ENCODE data around the gene POU6F2.
A peak's percentile ranks its signal among the peaks of the same experiment; 100 is the strongest.

Gene POU6F2

GRCh38 chr7:39073432-39073831, 95.7 kb downstream of the POU6F2 start:
- peak; percentile 32 for DNase-seq

GRCh38 chr7:39075210-39075609, 97.5 kb downstream of the POU6F2 start:
- no peak for DNase-seq

GRCh38 chr7:39083781-39084180, 106.1 kb downstream of the POU6F2 start:
- DNase-seq: no peak

GRCh38 chr7:39084349-39084748, 106.6 kb downstream of the POU6F2 start:
- peak; percentile 19 for DNase-seq

GRCh38 chr7:39085189-39085588, 107.5 kb downstream of the POU6F2 start:
- no peak for DNase-seq

GRCh38 chr7:39085590-39086049, 107.9 kb downstream of the POU6F2 start:
- peak; percentile 96 for DNase-seq

GRCh38 chr7:39086638-39087360, 109.1 kb downstream of the POU6F2 start:
- DNase-seq: peak; percentile 73

- no peak for DNase-seq
These were observed 111.3 kb downstream of the POU6F2 start for GRCh38 chr7:39088730-39089593.

- DNase-seq: no peak
These were observed 113.4 kb downstream of the POU6F2 start for GRCh38 chr7:39091145-39091544.

- no peak for DNase-seq
These were observed 114.1 kb downstream of the POU6F2 start for GRCh38 chr7:39091774-39092173.

GRCh38 chr7:39094731-39095130, 117.0 kb downstream of the POU6F2 start:
- no peak for DNase-seq

GRCh38 chr7:39095875-39096619, 118.3 kb downstream of the POU6F2 start:
- DNase-seq: no peak

GRCh38 chr7:39098506-39098905, 120.8 kb downstream of the POU6F2 start:
- no peak for DNase-seq

GRCh38 chr7:39099146-39099545, 121.4 kb downstream of the POU6F2 start:
- DNase-seq: no peak

- DNase-seq: no peak
These were observed 122.6 kb downstream of the POU6F2 start for GRCh38 chr7:39100270-39100669.

- no peak for DNase-seq
These were observed 124.5 kb downstream of the POU6F2 start for GRCh38 chr7:39102234-39102633.

- DNase-seq: no peak
These were observed 128.0 kb downstream of the POU6F2 start for GRCh38 chr7:39105720-39106119.

- no peak for DNase-seq
These were observed 148.1 kb downstream of the POU6F2 start for GRCh38 chr7:39125846-39126245.

- DNase-seq: no peak
These were observed 149.3 kb downstream of the POU6F2 start for GRCh38 chr7:39127058-39127457.

- DNase-seq: no peak
These were observed 150.7 kb downstream of the POU6F2 start for GRCh38 chr7:39128287-39128843.

- DNase-seq: no peak
These were observed 152.6 kb downstream of the POU6F2 start for GRCh38 chr7:39130274-39130673.

GRCh38 chr7:39130857-39131526, 153.3 kb downstream of the POU6F2 start:
- peak; percentile 41 for DNase-seq
